Astrocyte (in vitro differentiated cells and primary cell): Measurements from ENCODE around the gene CAMK2B.

Experiments used
- CTCF ChIP-seq: IDR thresholded peaks from 2 replicates; pipeline ENCODE4 v1.5.1; 2011; ENCODE audit warnings: low read depth, mild to moderate bottlenecking, inconsistent platforms, low read length, moderate library complexity; ENCODE audit not compliant: insufficient read depth
- EZH2 ChIP-seq: IDR thresholded peaks from 2 replicates; pipeline ENCODE4 v1.6.1; 2012; ENCODE audit warnings: mild to moderate bottlenecking, low read length, inconsistent platforms; ENCODE audit not compliant: insufficient read depth

DNA sequence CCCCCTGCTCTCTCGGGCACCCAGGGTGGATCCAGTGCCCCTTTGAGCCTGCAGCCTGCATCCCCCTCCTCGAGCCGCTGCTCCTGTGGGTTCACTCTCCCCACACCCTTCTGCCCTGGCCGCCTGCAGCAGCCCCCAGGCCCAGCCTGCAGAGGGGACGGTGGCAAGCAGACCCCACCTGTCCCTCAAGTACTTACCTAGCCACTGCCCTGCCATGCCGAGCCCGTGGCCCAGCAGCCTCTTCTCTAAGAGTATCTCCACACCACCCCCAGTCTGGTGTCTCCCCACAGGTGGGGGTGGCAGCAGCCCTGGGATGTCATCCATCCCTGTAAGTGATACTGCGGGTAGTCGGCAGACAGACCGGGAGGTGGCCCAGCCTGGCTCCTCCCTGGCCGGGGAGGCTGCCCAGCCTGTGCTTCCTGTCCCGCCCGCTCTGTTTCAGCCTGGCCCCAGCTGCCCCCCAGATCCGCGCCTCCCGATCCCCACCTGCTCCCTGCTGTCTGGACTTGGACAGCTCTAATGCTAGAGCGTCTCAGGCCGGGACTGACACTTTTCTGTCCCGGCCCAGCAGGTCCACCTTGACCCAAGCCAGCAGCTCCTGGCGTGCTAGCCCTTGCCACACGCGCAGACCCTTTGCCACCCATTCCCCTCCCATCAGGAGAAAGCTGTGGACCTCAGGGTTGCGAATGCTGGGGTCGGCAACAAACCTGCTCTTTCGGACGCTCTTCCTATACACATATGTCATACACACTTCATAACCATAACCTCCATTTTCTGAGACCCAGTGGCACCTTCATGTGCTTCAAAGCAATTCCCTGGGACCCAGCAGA lies 99.6 kb downstream of the CAMK2B start:
- TF ChIP-seq CTCF = no peak
- no peak for TF ChIP-seq EZH2
